Stimulated activated CD4-positive, alpha-beta T cell treated with anti-CD3 and anti-CD28 coated beads, Interleukin-1b, Interleukin-23, amount 100 ng/mL, for 24 hours (primary cell): ENCODE measurements around the gene STX16.

Source experiments
- DNase-seq, 4 experiments: peaks; one replicate each; pipeline ENCODE4 v3.0.0-alpha.2; 2020; ENCODE audit warnings: low read depth in 4 of 4, low spot score in 1 of 4

Gene STX16

GRCh38 chr20:58708246-58708931, 57.3 kb downstream of the STX16 start:
- no peak for DNase-seq

GRCh38 chr20:58709013-58709702, 58.1 kb downstream of the STX16 start:
- DNase-seq, result no peak

DNA sequence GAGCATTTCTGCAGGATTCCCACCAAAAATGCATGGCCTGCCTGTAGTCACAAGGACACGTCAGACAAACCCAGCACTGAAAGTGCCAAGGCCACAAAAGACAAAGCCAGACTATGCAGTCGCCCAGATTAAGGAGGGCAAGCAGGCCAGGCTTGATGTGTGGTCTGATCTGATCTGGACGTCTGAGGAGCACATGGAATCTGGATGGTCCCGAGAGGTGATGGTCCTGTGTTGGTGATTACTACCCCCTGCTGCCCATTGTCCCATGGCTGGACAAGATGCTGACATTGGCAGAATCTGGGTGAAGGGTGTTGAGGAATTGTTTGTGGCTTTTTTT, 58.6 kb downstream of the STX16 start:
- no peak for DNase-seq

DNA sequence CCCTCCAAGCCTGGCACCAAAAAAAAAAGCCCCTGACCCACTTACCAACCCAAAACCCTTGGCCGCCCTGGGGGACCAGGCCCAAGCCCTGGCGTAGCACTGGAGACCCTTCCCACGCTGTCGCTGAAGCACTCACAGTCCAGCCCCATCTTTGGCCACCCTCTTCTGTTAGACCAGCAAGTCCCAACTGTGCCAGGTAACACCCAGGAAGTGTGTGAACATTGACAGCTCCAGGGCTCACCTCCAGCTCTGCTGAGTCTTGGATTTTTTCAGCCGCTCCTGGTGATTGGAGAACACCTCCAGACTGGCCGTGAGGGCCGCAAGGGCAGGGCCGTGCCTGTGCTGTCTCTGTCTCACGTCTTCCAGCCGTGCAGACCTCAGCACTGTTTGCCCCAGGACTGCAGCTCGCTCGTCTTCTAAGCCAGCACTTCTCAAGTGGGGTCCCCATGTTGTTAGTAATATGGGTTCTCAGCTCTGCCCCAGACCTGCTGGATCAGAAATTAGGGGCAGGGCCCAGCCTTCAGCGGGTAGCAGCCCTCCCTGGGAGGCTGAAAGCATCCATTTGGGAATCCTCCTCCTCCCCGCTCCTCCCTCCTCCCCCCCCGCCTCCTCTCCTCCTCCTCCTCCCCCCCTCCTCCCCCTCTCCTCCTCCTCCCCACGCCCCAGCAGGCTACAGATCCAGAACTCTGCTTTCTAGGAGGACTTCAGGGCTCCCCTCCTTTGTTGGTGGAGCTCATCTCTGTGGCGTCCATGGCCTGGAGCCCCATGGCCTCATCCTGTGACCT, 59.6 kb downstream of the STX16 start:
- no peak for DNase-seq

DNA sequence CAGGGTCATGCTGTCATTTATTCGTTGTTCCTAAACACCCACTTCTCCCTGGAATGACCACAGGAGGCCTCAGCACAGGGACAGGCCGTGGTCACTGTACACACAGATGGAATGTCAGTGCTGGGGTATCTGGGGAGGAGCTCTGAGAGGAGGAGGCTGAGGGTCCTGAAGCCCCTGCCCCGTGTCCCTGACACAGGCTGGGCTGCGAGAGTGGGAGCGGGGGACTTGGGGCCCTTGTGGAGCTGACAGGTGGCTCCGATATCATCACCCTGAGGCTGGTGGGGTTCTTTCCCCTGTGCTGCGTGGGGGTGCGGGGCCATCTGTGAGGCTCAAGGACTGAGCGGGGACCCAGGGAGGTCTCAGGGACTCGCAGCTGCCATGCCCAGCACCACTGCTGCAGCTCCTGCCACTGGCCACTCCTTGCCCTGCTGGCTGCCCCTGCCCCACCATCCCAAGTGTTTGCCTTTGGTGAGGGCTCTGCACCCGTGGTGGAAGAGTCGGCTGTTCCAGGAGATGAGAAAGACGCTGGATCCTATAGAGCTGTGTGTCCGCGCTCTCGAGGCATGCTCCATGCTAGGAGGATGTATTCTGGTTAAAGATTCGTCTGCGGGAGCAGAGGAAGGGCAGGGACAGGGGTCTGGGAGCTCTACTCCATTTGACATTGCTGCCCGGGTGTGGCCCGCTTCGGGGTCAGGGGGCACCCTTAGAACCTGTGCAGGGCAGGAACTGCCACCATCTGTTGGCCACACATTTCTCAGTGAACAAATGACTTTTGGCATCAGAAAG, 60.4 kb downstream of the STX16 start:
- DNase-seq, result no peak

- no peak for DNase-seq
These were observed 61.2 kb downstream of the STX16 start for GRCh38 chr20:58712151-58712791.

DNA sequence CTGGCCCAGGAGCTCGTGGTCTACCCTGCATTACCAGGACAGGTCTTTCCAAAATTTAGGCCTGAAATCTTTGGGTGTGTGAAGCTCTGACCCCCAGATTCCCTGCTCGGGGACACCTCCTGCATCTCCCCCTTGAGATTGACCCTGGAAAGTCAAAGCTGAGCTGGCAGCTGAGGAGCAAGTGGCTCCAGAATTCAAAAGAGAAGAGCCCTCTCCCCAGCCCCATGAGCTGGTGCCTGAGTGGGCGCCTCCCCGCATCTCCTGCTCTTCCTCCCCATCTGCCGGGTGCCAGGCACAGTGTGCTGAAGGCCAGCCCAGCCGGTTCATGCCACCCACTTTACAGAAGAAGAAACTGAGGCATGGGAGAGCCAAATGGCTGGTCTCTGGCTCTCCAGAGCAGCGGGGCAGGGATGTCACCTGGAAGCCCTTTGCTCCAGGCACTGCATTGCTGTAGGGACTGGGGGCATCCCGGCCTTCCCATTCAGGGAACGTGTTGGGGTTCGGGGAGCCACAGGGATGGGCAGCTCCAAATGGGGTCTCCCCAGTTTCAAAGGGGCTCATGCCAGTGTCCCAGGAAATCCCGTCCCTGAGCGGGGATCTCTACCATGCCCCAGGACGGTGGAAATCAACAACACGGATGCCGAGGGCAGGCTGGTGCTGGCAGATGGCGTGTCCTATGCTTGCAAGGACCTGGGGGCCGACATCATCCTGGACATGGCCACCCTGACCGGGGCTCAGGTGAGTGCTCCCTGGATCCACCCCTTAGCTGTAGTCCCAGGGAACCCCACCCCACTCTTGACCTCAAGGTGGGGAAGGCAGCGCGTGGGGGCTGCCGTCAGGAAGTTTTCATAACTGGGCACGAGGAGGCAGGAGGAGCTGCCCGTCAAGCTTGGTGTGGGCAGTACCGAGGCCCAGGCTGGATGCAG, 62.0 kb downstream of the STX16 start:
- DNase-seq, result no peak

DNA sequence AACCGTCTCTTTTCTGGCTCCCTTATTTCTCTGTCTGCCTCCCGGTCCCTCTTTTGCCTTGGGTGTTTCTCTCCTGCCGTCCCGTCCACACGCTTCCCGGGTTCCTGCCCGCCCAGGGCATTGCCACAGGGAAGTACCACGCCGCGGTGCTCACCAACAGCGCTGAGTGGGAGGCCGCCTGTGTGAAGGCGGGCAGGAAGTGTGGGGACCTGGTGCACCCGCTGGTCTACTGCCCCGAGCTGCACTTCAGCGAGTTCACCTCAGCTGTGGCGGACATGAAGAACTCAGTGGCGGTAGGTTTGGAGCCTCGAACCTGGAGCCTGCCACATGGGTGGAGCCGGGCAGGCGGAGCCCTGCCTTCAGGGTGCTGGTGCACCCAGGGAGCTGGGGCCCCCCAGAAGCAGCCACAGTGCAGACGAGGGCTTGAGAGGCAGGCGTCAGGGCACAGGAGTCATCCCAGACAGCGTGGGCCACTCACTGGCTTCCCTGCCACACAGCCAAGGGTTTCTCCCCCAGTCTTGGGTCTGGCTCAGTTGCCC, 62.8 kb downstream of the STX16 start:
- DNase-seq, result no peak

GRCh38 chr20:58714340-58714922, 63.3 kb downstream of the STX16 start:
- DNase-seq, result no peak

DNA sequence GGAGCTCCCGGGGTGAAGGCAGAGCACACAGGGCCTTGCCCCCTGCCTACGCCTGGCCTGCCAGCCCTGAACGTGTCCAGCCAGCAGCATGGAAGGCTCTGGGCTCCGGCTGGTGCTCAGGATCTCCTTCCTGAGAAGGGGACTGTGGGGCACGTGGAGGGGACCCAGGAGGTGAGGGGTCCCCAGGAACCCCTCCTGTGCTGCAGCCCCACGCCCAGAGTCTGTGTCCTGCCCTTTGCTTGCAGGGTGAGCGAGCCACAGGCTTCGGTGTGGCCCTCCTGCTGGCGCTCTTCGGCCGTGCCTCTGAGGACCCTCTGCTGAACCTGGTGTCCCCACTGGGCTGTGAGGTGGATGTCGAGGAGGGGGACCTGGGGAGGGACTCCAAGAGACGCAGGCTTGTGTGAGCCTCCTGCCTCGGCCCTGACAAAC, 63.9 kb downstream of the STX16 start:
- DNase-seq, result no peak

- DNase-seq, result no peak
These were observed 64.3 kb downstream of the STX16 start for GRCh38 chr20:58715391-58715800.

GRCh38 chr20:58715801-58716475, 64.9 kb downstream of the STX16 start:
- no peak for DNase-seq

GRCh38 chr20:58716476-58717277, 65.6 kb downstream of the STX16 start:
- no peak for DNase-seq

- no peak for DNase-seq
These were observed 66.4 kb downstream of the STX16 start for GRCh38 chr20:58717278-58718091.

DNA sequence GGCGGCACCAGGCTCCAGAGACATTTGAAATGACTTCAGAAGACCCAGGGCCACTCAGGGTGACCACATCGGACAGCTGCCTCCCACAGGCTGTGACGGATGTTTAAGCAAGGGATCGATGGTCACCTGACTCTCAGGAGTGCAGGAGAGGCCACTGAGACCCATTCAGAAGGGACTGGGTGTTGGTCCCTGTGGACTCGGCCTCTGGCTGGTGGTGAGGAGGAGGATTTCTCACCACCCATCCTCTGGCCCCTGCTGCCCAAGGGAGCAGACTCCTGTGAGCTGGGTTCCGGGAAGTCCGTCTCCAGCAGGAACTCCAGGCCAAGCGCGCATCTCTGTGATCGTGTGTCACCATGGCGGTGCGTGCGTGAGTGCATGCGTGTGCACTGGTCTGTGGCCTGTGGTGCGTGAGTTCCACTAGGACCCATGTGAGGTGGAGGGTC, 67.1 kb downstream of the STX16 start:
- no peak for DNase-seq

DNA sequence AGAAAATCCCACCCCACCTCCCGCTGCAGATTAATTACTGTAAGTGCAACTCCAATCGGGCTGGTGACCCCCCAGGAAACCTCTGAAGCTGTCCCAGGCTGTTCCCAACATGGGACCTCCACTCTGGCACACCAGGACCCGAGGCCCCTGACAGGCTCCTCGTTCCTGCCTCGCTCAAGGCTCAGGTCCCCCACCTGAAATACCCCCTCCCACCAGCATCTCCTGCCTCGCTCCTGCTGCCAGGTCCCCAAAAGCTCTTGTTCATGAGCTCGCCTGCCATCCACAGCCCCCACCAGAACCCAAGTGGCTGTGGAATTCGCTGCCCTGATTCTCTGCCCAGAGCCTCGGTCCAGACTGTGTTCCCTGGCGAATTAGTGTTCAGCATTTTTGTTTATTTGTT, 67.6 kb downstream of the STX16 start:
- no peak for DNase-seq

- DNase-seq, result no peak
These were observed 68.2 kb downstream of the STX16 start for GRCh38 chr20:58719258-58719657.
